ENCODE results near the gene RAP2A.

RAP2A gene

DNA sequence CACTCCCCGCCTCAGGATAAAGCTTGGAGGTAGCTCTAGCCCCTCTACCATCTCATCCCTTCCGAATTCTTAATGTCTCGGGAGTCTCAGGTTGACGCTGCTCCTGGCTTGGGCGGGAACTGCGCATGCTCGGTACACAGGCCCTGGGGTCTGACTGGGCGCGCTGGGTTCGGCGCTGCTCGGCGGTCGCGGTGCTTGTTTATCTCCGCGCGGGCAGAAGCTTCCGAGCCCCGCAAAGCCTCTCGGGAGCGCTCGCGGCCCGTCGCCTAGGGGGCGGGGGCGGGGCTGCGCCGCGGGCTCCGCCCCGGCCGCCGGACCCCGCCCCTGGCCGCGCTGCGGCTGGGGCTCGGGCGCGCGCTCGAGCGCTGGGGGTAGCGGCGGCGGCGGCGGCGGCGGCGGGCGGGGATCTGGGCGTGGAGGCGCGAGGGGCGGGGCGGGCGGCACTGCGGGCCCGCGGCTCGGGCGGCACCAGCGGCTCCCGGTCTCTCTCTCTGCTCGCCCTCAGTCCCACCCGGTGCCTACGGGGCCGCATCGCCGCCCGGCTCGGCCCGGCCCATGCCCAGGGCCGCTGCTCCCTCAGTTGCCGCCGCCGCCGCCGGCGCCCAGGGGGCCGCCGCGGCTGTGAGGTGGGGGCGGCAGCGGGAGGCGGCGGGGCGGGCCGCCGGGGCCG lies at the start of gene RAP2A:
Gene RAP2A, plus strand, starts transcription at position 443 of the 670 bp plus-strand sequence. CDS start 302 bp downstream, outside the sequence.
- Histone ChIP-seq H3K36me3 (peaks cover 4% of the 10 kb centered on the region; the same call in 1 of the 2 replicates), H3K4me1 (peaks cover 33% of the 10 kb centered on the region), H3K4me2 (peak within 1 kb of the TSS; percentile 92), H3K27ac (peak within 1 kb of the TSS; percentile 87), H3K9me3 (no peaks in the 10 kb centered on the region; the same call in 1 of the 2 replicates), H4K20me1 (peaks cover 15% of the 10 kb centered on the region), H3K27me3 (no peaks in the 10 kb centered on the region), H3K9ac (peak within 1 kb of the TSS; percentile 85), H3K4me3 (peak within 1 kb of the TSS; percentile 78)
- TF ChIP-seq Cebpa-rat (IDR thresholded peaks at IDR 0.05) = no peak

DNA sequence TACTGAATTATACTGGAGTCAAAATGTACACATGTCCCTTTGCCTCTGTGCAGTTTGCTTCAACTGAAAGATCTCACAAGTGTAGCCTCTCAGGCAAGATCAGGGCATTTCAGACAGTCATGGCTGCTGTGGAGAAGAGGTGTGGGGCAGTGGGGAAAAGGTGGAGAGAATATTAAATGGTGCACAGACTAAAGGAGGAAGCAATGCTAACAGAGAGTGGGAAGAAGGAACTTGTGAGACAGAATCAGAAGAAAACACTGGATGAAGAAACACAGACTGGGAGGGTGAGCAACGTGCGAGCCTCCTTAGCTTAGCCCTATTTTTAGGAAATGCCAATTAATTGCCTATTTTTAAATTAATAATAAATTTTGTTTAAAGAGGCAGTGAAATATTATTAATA lies 49.6 kb upstream of the RAP2A start:
- H3K4me2 ChIP-seq = no peak overlapping the region
- no peaks in the 10 kb centered on the region for H3K9me3 ChIP-seq
- peaks cover 30% of the 10 kb centered on the region for H3K36me3 ChIP-seq
- H4K20me1 ChIP-seq = peaks cover 7% of the 10 kb centered on the region; the same call in 1 of the 2 replicates
- no peak for TF ChIP-seq Cebpa-rat (IDR thresholded peaks at IDR 0.05)
- no peak overlapping the region for H3K9ac ChIP-seq
- no peak overlapping the region for H3K4me3 ChIP-seq
- H3K4me1 ChIP-seq = peaks cover 32% of the 10 kb centered on the region
- H3K27ac ChIP-seq = no peak overlapping the region
- H3K27me3 ChIP-seq = no peaks in the 10 kb centered on the region

DNA sequence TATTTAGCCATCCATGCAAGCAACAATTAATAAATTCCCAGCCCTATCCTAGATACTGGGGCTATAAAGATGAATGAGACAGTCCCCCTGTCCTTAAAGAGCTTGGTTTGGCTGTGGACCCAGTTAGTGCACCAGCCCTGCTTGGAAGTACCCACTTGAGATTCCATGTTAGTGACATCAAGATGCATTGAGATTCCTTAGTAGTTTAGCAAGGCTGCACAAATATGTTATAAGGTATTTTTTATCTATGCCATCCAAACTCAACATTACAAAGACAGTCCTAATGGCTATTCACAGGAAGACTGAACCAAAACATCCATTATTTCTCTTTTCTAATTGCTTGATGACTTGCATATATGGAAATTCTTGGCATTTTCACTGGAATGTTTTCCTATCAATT lies 48.8 kb upstream of the RAP2A start:
- peaks cover 32% of the 10 kb centered on the region for H3K4me1 ChIP-seq
- no peak overlapping the region for H3K27ac ChIP-seq
- H3K4me2 ChIP-seq = no peak overlapping the region
- no peak overlapping the region for H3K9ac ChIP-seq
- no peaks in the 10 kb centered on the region for H3K9me3 ChIP-seq
- no peak for TF ChIP-seq Cebpa-rat (IDR thresholded peaks at IDR 0.05)
- H3K27me3 ChIP-seq = no peaks in the 10 kb centered on the region
- no peak overlapping the region for H3K4me3 ChIP-seq
- H3K36me3 ChIP-seq = peaks cover 28% of the 10 kb centered on the region
- H4K20me1 ChIP-seq = peaks cover 7% of the 10 kb centered on the region; the same call in 1 of the 2 replicates

DNA sequence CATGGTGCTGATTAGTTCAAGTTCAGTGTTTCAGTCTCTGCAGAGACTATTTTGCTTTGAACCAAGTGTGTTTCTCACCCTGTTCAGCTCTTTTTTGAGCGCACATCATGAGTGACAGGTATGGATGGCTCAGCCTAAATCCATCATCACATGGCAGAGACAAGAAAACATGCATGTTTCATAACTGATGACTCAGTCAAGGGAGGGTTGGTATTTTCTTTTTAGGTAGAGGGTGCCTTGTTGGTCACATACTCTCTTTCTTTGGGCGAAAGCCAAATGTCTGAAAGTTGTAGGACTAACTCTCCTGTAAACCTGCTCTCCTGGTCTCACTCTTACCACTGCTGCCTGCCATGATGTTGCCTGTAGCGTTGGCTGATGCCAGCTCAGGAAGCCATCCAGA lies 48.1 kb upstream of the RAP2A start:
- Histone ChIP-seq H3K4me2 (no peak overlapping the region; the same call in 1 of the 2 replicates), H3K36me3 (peaks cover 21% of the 10 kb centered on the region), H3K27me3 (no peaks in the 10 kb centered on the region), H3K9me3 (no peaks in the 10 kb centered on the region), H3K27ac (no peak overlapping the region), H3K4me1 (peaks cover 32% of the 10 kb centered on the region), H3K4me3 (no peak overlapping the region), H3K9ac (no peak overlapping the region), H4K20me1 (peaks cover 7% of the 10 kb centered on the region; the same call in 1 of the 2 replicates)
- TF ChIP-seq Cebpa-rat (IDR thresholded peaks at IDR 0.05) = no peak

GRCh38 chr13:97386801-97387484 lies 47.0 kb upstream of the RAP2A start:
- TF ChIP-seq Cebpa-rat (IDR thresholded peaks at IDR 0.05) = no peak
- H4K20me1 ChIP-seq = peaks cover 7% of the 10 kb centered on the region; the same call in 1 of the 2 replicates
- H3K4me3 ChIP-seq = no peak overlapping the region
- peak overlapping the region; percentile 69 for H3K4me2 ChIP-seq
- H3K9ac ChIP-seq = no peak overlapping the region
- H3K36me3 ChIP-seq = peaks cover 23% of the 10 kb centered on the region
- no peaks in the 10 kb centered on the region for H3K9me3 ChIP-seq
- no peaks in the 10 kb centered on the region for H3K27me3 ChIP-seq
- peaks cover 32% of the 10 kb centered on the region for H3K4me1 ChIP-seq
- H3K27ac ChIP-seq = peak overlapping the region; percentile 24; the same call in 1 of the 2 replicates

- Histone ChIP-seq H4K20me1 (peaks cover 7% of the 10 kb centered on the region; the same call in 1 of the 2 replicates), H3K4me2 (peak overlapping the region; percentile 69), H3K27me3 (no peaks in the 10 kb centered on the region), H3K4me1 (peaks cover 32% of the 10 kb centered on the region), H3K9ac (no peak overlapping the region), H3K36me3 (peaks cover 21% of the 10 kb centered on the region), H3K4me3 (no peak overlapping the region), H3K9me3 (no peaks in the 10 kb centered on the region), H3K27ac (peak overlapping the region; percentile 24; the same call in 1 of the 2 replicates)
- no peak for TF ChIP-seq Cebpa-rat (IDR thresholded peaks at IDR 0.05)
Observed at GRCh38 chr13:97387485-97387839, 46.5 kb upstream of the RAP2A start.

DNA sequence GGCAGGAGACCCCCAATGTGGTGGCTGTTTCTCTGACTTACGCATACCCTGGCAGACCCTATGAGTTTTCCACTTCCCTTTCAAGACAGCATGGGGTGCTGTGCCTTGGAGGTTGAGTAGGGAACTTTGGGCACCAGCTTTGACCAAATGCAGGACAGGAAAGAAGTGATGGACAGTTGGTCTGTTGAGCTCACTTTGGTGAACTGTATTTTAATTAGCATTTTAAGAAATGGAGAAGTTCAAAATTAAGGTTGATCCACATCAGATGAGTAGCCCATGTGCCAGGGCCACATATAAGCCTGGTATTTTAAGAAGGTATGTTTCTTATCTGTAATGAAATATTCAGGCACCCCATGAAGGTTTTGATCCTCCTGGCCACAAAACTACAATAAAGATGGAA lies 46.1 kb upstream of the RAP2A start:
- no peak overlapping the region for H3K9ac ChIP-seq
- no peak for TF ChIP-seq Cebpa-rat (IDR thresholded peaks at IDR 0.05)

GRCh38 chr13:97388373-97388772 lies 45.6 kb upstream of the RAP2A start:
- H3K4me3 ChIP-seq = no peak overlapping the region
- no peak overlapping the region for H3K27ac ChIP-seq
- H3K4me2 ChIP-seq = peak overlapping the region; percentile 69
- H4K20me1 ChIP-seq = peaks cover 7% of the 10 kb centered on the region; the same call in 1 of the 2 replicates
- H3K9ac ChIP-seq = no peak overlapping the region
- H3K4me1 ChIP-seq = peaks cover 32% of the 10 kb centered on the region
- H3K27me3 ChIP-seq = no peaks in the 10 kb centered on the region
- no peaks in the 10 kb centered on the region for H3K9me3 ChIP-seq
- TF ChIP-seq Cebpa-rat (IDR thresholded peaks at IDR 0.05) = no peak
- peaks cover 14% of the 10 kb centered on the region for H3K36me3 ChIP-seq

More for the DNA sequence above, 46.1 kb upstream of the RAP2A start:
- Histone ChIP-seq H4K20me1 (peaks cover 7% of the 10 kb centered on the region; the same call in 1 of the 2 replicates), H3K27me3 (no peaks in the 10 kb centered on the region), H3K27ac (no peak overlapping the region), H3K9me3 (no peaks in the 10 kb centered on the region), H3K36me3 (peaks cover 17% of the 10 kb centered on the region), H3K4me3 (no peak overlapping the region), H3K4me1 (peaks cover 32% of the 10 kb centered on the region), H3K4me2 (peak overlapping the region; percentile 69)

GRCh38 chr13:97390941-97391600 lies 42.9 kb upstream of the RAP2A start:
- H3K4me3 ChIP-seq = no peak overlapping the region
- H3K9me3 ChIP-seq = no peaks in the 10 kb centered on the region
- no peak for TF ChIP-seq Cebpa-rat (IDR thresholded peaks at IDR 0.05)
- H3K4me2 ChIP-seq = no peak overlapping the region
- H3K27ac ChIP-seq = no peak overlapping the region
- no peak overlapping the region for H3K9ac ChIP-seq
- peaks cover 30% of the 10 kb centered on the region for H3K4me1 ChIP-seq
- H4K20me1 ChIP-seq = peaks cover 7% of the 10 kb centered on the region; the same call in 1 of the 2 replicates
- H3K36me3 ChIP-seq = peaks cover 11% of the 10 kb centered on the region
- no peaks in the 10 kb centered on the region for H3K27me3 ChIP-seq
